ENCODE results near the gene ARRDC5.
"Not testable (repeated sequence)": the region's sequence is repeated elsewhere in the genome, so short reads cannot be mapped to it uniquely, and the experiment has no call there.

Gene ARRDC5

DNA sequence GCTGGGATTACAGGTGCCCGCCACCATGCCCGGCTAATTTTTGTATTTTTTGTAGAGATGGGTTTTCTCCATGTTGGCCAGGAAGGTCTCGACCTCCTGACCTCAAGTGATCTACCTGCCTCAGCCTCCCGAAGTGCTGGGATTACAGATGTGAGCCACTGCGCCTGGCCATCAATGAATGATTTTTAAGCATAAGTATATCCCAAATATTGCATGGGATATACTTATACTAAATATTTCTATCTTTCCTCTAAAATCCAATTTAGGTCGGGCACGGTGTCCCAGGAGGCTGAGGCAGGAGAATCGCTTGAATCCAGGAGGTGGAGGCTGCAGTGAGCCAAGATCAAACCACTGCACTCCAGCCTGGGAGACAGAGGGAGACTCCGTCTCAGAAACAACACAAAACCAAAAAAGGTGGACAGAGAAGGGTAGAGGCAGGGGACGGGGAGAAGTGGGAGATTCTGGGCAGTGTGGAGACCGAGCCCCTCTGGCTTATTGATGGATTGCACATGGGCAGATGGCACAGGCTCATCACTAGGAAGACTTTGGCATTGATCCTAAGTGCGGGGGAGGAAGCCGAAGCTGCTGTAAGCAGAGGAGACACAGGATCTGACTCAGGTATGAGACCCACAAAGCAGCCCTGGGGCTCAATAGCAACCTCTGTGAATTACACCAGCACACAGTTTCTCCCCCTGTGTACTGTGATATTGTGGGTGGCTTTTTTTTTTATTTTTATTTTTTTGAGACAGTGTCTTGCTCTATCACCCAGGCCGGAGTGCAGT, 13.5 kb downstream of the ARRDC5 start:
- no peak overlapping the region for H3K4me3 ChIP-seq (ENCODE audit: low read length)
- H3K4me2 ChIP-seq (ENCODE audit: low read depth, low read length): no peak overlapping the region
- no peaks in the 10 kb centered on the region for H3K4me1 ChIP-seq (ENCODE audit: low read length)
- no peak overlapping the region for H2AFZ ChIP-seq (ENCODE audit: low read length)
- TF ChIP-seq EZH2phosphoT487 (IDR thresholded peaks at IDR 0.05; ENCODE audit: low read length) (no peak), EZH2 (optimal IDR thresholded peaks at IDR 0.05; ENCODE audit: low read depth, low read length) (no peak)
- TF ChIP-seq, protein P1, sequence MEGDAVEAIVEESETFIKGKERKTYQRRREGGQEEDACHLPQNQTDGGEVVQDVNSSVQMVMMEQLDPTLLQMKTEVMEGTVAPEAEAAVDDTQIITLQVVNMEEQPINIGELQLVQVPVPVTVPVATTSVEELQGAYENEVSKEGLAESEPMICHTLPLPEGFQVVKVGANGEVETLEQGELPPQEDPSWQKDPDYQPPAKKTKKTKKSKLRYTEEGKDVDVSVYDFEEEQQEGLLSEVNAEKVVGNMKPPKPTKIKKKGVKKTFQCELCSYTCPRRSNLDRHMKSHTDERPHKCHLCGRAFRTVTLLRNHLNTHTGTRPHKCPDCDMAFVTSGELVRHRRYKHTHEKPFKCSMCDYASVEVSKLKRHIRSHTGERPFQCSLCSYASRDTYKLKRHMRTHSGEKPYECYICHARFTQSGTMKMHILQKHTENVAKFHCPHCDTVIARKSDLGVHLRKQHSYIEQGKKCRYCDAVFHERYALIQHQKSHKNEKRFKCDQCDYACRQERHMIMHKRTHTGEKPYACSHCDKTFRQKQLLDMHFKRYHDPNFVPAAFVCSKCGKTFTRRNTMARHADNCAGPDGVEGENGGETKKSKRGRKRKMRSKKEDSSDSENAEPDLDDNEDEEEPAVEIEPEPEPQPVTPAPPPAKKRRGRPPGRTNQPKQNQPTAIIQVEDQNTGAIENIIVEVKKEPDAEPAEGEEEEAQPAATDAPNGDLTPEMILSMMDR (IDR thresholded peaks at IDR 0.05; ENCODE audit: low read length): no peak
- H4K20me1 ChIP-seq (ENCODE audit: insufficient read depth, low read length): no peaks in the 10 kb centered on the region
- no peaks in the 10 kb centered on the region for H3F3A ChIP-seq (ENCODE audit: insufficient read depth, low read length)
- no peaks in the 10 kb centered on the region for H3K9me3 ChIP-seq (replicated peaks; ENCODE audit: insufficient read depth, low read length)
- H3K9me2 ChIP-seq (replicated peaks; ENCODE audit: insufficient read depth, low read length): no peaks in the 10 kb centered on the region
- H3K36me3 ChIP-seq (replicated peaks; ENCODE audit: insufficient read depth, low read length): no peaks in the 10 kb centered on the region
- no peaks in the 10 kb centered on the region for H3K79me2 ChIP-seq (ENCODE audit: low read length)
- DNase-seq: no peak
- H3K27me3 ChIP-seq (replicated peaks; ENCODE audit: insufficient read depth, low read length): peaks cover 38% of the 10 kb centered on the region
- H3K27ac ChIP-seq (ENCODE audit: low read length): no peak overlapping the region
- H3K9ac ChIP-seq (ENCODE audit: low read length): no peak overlapping the region

DNA sequence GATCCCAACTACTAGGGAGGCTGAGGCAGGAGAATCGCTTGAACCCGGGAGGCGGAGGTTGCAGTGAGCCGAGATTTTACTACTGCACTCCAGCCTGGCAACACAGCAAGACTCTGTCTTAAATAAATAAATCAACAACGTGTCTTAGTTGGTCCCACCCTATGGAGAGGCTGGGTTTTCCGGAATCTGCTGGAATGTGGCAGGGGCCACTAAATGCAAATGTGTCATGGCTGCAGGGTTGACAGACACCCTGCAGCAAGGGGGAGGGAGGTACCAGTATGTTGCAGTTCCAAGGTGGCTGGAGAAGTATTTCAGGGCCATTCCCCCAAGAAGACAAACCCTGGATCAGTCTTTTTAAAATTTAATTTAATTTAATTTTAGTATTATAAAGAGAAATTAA, 14.9 kb downstream of the ARRDC5 start:
- not testable (repeated sequence) for DNase-seq; H3F3A ChIP-seq (ENCODE audit: insufficient read depth, low read length); H3K27ac ChIP-seq (ENCODE audit: low read length); H3K79me2 ChIP-seq (ENCODE audit: low read length); H3K4me1 ChIP-seq (ENCODE audit: low read length); H3K36me3 ChIP-seq (replicated peaks; ENCODE audit: insufficient read depth, low read length); H3K9me3 ChIP-seq (replicated peaks; ENCODE audit: insufficient read depth, low read length); H3K9me2 ChIP-seq (replicated peaks; ENCODE audit: insufficient read depth, low read length); H3K4me3 ChIP-seq (ENCODE audit: low read length); H2AFZ ChIP-seq (ENCODE audit: low read length); H3K9ac ChIP-seq (ENCODE audit: low read length); H4K20me1 ChIP-seq (ENCODE audit: insufficient read depth, low read length); H3K4me2 ChIP-seq (ENCODE audit: low read depth, low read length)
- H3K27me3 ChIP-seq (replicated peaks; ENCODE audit: insufficient read depth, low read length): peaks cover 38% of the 10 kb centered on the region

DNA sequence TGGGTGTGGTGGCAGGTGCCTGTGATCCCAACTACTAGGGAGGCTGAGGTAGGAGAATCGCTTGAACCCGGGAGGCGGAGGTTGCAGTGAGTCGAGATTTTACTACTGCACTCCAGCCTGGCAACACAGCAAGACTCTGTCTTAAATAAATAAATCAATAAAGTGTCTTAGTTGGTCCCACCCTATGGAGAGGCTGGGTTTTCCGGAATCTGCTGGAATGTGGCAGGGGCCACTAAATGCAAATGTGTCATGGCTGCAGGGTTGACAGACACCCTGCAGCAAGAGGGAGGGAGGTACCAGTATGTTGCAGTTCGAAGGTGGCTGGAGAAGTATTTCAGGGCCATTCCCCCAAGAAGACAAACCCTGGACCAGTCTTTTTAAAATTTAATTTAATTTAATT, 17.7 kb downstream of the ARRDC5 start:
- H3F3A ChIP-seq (ENCODE audit: insufficient read depth, low read length): not testable (repeated sequence)

DNA sequence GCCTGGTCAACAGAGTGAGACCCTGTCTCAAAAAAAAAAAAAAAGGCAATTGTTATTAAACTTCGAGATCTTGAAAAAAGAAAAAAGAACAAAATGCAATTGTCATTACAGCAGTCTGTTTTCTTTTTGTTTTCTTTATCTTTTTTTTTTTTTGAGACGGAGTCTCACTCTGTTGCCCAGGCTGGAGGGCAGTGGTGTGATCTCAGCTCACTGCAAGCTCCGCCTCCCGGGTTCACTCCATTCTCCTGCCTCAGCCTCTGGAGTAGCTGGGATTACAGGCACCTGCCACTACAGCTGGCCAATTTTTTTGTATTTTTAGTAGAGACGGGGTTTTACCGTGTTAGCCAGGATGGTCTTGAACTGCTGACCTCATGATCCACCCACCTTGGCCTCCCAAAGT, 19.8 kb downstream of the ARRDC5 start:
- H3K9ac ChIP-seq (ENCODE audit: low read length); H2AFZ ChIP-seq (ENCODE audit: low read length); H3K4me1 ChIP-seq (ENCODE audit: low read length); H3K4me2 ChIP-seq (ENCODE audit: low read depth, low read length); H4K20me1 ChIP-seq (ENCODE audit: insufficient read depth, low read length); H3K9me2 ChIP-seq (replicated peaks; ENCODE audit: insufficient read depth, low read length); H3K9me3 ChIP-seq (replicated peaks; ENCODE audit: insufficient read depth, low read length); H3F3A ChIP-seq (ENCODE audit: insufficient read depth, low read length); H3K4me3 ChIP-seq (ENCODE audit: low read length); DNase-seq; H3K79me2 ChIP-seq (ENCODE audit: low read length); H3K27me3 ChIP-seq (replicated peaks; ENCODE audit: insufficient read depth, low read length); H3K27ac ChIP-seq (ENCODE audit: low read length); H3K36me3 ChIP-seq (replicated peaks; ENCODE audit: insufficient read depth, low read length): not testable (repeated sequence)

More for the DNA sequence above, 17.7 kb downstream of the ARRDC5 start:
- not testable (repeated sequence) for DNase-seq; H3K9me3 ChIP-seq (replicated peaks; ENCODE audit: insufficient read depth, low read length); H3K9ac ChIP-seq (ENCODE audit: low read length); H3K27ac ChIP-seq (ENCODE audit: low read length); H4K20me1 ChIP-seq (ENCODE audit: insufficient read depth, low read length); H3K4me2 ChIP-seq (ENCODE audit: low read depth, low read length); H3K36me3 ChIP-seq (replicated peaks; ENCODE audit: insufficient read depth, low read length); H2AFZ ChIP-seq (ENCODE audit: low read length); H3K4me1 ChIP-seq (ENCODE audit: low read length); H3K4me3 ChIP-seq (ENCODE audit: low read length); H3K79me2 ChIP-seq (ENCODE audit: low read length); H3K9me2 ChIP-seq (replicated peaks; ENCODE audit: insufficient read depth, low read length)
- H3K27me3 ChIP-seq (replicated peaks; ENCODE audit: insufficient read depth, low read length): peaks cover 13% of the 10 kb centered on the region

DNA sequence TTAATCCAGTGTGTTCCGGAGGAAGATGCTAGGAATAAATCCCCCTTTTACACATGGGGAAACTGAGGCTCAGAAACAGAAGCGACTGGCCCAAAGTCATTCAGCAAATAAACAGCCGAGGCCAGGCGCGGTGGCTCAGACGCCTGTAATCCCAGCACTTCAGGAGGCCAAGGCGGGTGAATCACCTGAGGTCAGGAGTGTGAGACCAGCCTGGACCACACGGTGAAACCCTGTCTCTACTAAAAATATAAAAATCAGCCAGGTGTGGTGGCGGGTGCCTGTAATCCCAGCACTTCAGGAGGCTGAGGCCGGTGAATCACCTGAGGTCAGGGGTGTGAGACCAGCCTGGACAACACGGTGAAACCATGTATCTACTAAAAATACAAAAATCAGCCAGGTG, 23.7 kb downstream of the ARRDC5 start:
- Histone ChIP-seq H4K20me1 (ENCODE audit: insufficient read depth, low read length) (no peaks in the 10 kb centered on the region), H3K36me3 (replicated peaks; ENCODE audit: insufficient read depth, low read length) (no peaks in the 10 kb centered on the region), H3K9me3 (replicated peaks; ENCODE audit: insufficient read depth, low read length) (no peaks in the 10 kb centered on the region), H3F3A (ENCODE audit: insufficient read depth, low read length) (no peaks in the 10 kb centered on the region), H3K4me1 (ENCODE audit: low read length) (no peaks in the 10 kb centered on the region), H2AFZ (ENCODE audit: low read length) (no peak overlapping the region), H3K27me3 (replicated peaks; ENCODE audit: insufficient read depth, low read length) (0 out of 2 replicates have a peak, but pooled peaks cover 2% of the 10 kb centered on the region), H3K79me2 (ENCODE audit: low read length) (no peaks in the 10 kb centered on the region), H3K9ac (ENCODE audit: low read length) (no peak overlapping the region), H3K27ac (ENCODE audit: low read length) (no peak overlapping the region), H3K4me3 (ENCODE audit: low read length) (no peak overlapping the region), H3K9me2 (replicated peaks; ENCODE audit: insufficient read depth, low read length) (no peaks in the 10 kb centered on the region), H3K4me2 (ENCODE audit: low read depth, low read length) (no peak overlapping the region)
- no peak for DNase-seq
- TF ChIP-seq EZH2phosphoT487 (IDR thresholded peaks at IDR 0.05; ENCODE audit: low read length) (no peak), EZH2 (optimal IDR thresholded peaks at IDR 0.05; ENCODE audit: low read depth, low read length) (no peak)
- TF ChIP-seq, protein P1 (IDR thresholded peaks at IDR 0.05; ENCODE audit: low read length): no peak
